ENCODE data around the gene ARHGAP33.
"Not testable (repeated sequence)": the region's sequence is repeated elsewhere in the genome, so short reads cannot be mapped to it uniquely, and the experiment has no call there.

The ARHGAP33 gene

GRCh38 chr19:35816846-35817245 lies 41.5 kb downstream of the ARHGAP33 start:
- peaks cover 0 to 3% of the 10 kb centered on the region in 2 donors for H3K36me3 Mint-ChIP-seq
- DNase-seq: no peak
- no peaks in the 10 kb centered on the region for H3K4me1 Mint-ChIP-seq
- peaks cover 31 to 32% of the 10 kb centered on the region in 2 donors for H3K27me3 Mint-ChIP-seq
- no peak overlapping the region for H3K4me3 Mint-ChIP-seq
- H3K9me3 Mint-ChIP-seq: peaks cover 0 to 4% of the 10 kb centered on the region in 2 donors
- ATAC-seq (replicated peaks): no peak
- no peak overlapping the region for H3K27ac Mint-ChIP-seq

GRCh38 chr19:35818445-35818844 lies 43.1 kb downstream of the ARHGAP33 start:
- peaks cover 0 to under 1% of the 10 kb centered on the region in 2 donors for H3K9me3 Mint-ChIP-seq
- peaks cover 0 to 3% of the 10 kb centered on the region in 2 donors for H3K36me3 Mint-ChIP-seq
- H3K4me1 Mint-ChIP-seq: no peaks in the 10 kb centered on the region

GRCh38 chr19:35822579-35822978 lies 47.2 kb downstream of the ARHGAP33 start:
- H3K9me3 Mint-ChIP-seq: no peaks in the 10 kb centered on the region

More at GRCh38 chr19:35818445-35818844, 43.1 kb downstream of the ARHGAP33 start:
- H3K4me3 Mint-ChIP-seq: no peak overlapping the region
- peaks cover 26 to 36% of the 10 kb centered on the region in 2 donors for H3K27me3 Mint-ChIP-seq
- ATAC-seq (replicated peaks): no peak
- H3K27ac Mint-ChIP-seq: no peak overlapping the region
- no peak for DNase-seq

GRCh38 chr19:35824150-35824549 lies 48.8 kb downstream of the ARHGAP33 start:
- H3K36me3 Mint-ChIP-seq: no peaks in the 10 kb centered on the region
- ATAC-seq (replicated peaks) (no peak), DNase-seq (no peak)
- no peaks in the 10 kb centered on the region for H3K9me3 Mint-ChIP-seq
- no peak overlapping the region for H3K4me3 Mint-ChIP-seq
- H3K27ac Mint-ChIP-seq: no peak overlapping the region
- H3K4me1 Mint-ChIP-seq: no peaks in the 10 kb centered on the region
- peaks cover 11 to 31% of the 10 kb centered on the region in 2 donors for H3K27me3 Mint-ChIP-seq

More at GRCh38 chr19:35822579-35822978, 47.2 kb downstream of the ARHGAP33 start:
- Mint-ChIP-seq H3K4me3 (no peak overlapping the region), H3K27me3 (peaks cover 14 to 24% of the 10 kb centered on the region in 2 donors), H3K4me1 (no peaks in the 10 kb centered on the region), H3K36me3 (no peaks in the 10 kb centered on the region), H3K27ac (no peak overlapping the region)
- ATAC-seq (replicated peaks) (peak in 1 of 2 donors; percentile 42), DNase-seq (no peak)

- no peak overlapping the region for H3K27ac Mint-ChIP-seq
- no peaks in the 10 kb centered on the region for H3K4me1 Mint-ChIP-seq
- ATAC-seq (replicated peaks) (peak; percentile 45 to 57), DNase-seq (no peak)
- H3K9me3 Mint-ChIP-seq: peaks cover 0 to 2% of the 10 kb centered on the region in 2 donors
- peaks cover 33 to 44% of the 10 kb centered on the region in 2 donors for H3K27me3 Mint-ChIP-seq
- H3K4me3 Mint-ChIP-seq: no peak overlapping the region
- no peaks in the 10 kb centered on the region for H3K36me3 Mint-ChIP-seq
Observed at GRCh38 chr19:35828692-35829301, 53.4 kb downstream of the ARHGAP33 start.

- ATAC-seq (replicated peaks) (no peak), DNase-seq (no peak)
- Mint-ChIP-seq H3K4me1 (no peaks in the 10 kb centered on the region), H3K9me3 (peaks cover 0 to 2% of the 10 kb centered on the region in 2 donors), H3K36me3 (no peaks in the 10 kb centered on the region), H3K4me3 (no peak overlapping the region), H3K27me3 (peaks cover 40 to 57% of the 10 kb centered on the region in 2 donors), H3K27ac (no peak overlapping the region)
Observed at GRCh38 chr19:35830986-35831385, 55.6 kb downstream of the ARHGAP33 start.

- Mint-ChIP-seq H3K4me1 (no peaks in the 10 kb centered on the region), H3K36me3 (no peaks in the 10 kb centered on the region)
- no peak for ATAC-seq (replicated peaks)
Observed at GRCh38 chr19:35832054-35832453, 56.7 kb downstream of the ARHGAP33 start.

GRCh38 chr19:35833972-35834371 lies 58.6 kb downstream of the ARHGAP33 start:
- Mint-ChIP-seq H3K27ac (no peak overlapping the region), H3K27me3 (peaks cover 48 to 53% of the 10 kb centered on the region in 2 donors)

More at GRCh38 chr19:35832054-35832453, 56.7 kb downstream of the ARHGAP33 start:
- H3K27me3 Mint-ChIP-seq: peaks cover 48 to 59% of the 10 kb centered on the region in 2 donors
- no peak overlapping the region for H3K27ac Mint-ChIP-seq
- no peak overlapping the region for H3K4me3 Mint-ChIP-seq
- no peak for DNase-seq
- peaks cover 0 to 2% of the 10 kb centered on the region in 2 donors for H3K9me3 Mint-ChIP-seq

GRCh38 chr19:35836096-35836495 lies 60.7 kb downstream of the ARHGAP33 start:
- H3K4me1 Mint-ChIP-seq; ATAC-seq (replicated peaks); H3K4me3 Mint-ChIP-seq; H3K36me3 Mint-ChIP-seq; DNase-seq; H3K27ac Mint-ChIP-seq; H3K9me3 Mint-ChIP-seq: not testable (repeated sequence)
- peaks cover 34 to 37% of the 10 kb centered on the region in 2 donors for H3K27me3 Mint-ChIP-seq

More at GRCh38 chr19:35833972-35834371, 58.6 kb downstream of the ARHGAP33 start:
- H3K4me3 Mint-ChIP-seq: no peak overlapping the region
- ATAC-seq (replicated peaks): no peak
- peaks cover 0 to 3% of the 10 kb centered on the region in 2 donors for H3K9me3 Mint-ChIP-seq
- no peak for DNase-seq
- H3K36me3 Mint-ChIP-seq: no peaks in the 10 kb centered on the region
- H3K4me1 Mint-ChIP-seq: no peaks in the 10 kb centered on the region
